Measurements from ENCODE around the gene ANO7.

Gene ANO7

DNA sequence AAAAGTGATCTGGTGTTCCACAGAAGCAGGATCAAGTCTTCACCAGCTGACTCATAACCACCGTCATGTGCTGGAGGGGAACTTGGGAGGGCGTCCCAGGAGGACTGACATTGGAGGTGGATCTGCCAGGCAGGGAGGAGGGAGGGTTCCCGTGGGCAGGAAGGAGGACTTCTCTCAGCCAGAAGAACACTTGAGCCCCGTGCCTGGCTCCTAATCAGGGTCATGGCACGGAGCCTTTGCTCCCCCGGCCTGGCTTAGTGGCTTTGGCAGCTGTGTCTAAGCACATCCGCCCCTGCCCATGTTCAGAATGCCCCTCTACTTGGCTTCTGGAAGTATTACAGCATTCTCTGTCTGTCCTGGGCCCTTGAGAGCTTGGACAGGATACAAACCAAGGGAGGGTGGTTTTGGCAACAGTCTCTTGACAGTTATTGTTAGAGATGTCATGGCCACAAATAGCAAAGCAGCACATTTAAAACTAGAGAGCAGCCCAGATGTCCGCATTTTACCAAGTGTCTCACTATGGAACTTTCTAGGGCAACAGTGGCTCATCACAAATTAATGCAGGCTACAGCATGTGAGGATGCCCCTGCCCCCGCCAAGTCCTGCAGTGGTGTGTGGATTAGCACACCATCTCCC is 26.7 kb upstream of the ANO7 start:
- Mint-ChIP-seq H3K9me3 (no peaks in the 10 kb centered on the region), H3K4me3 (no peak overlapping the region), H3K27ac (ENCODE audit: low read depth) (no peak overlapping the region), H3K27me3 (no peaks in the 10 kb centered on the region), H3K36me3 (ENCODE audit: insufficient read depth) (peaks cover 38% of the 10 kb centered on the region), H3K4me1 (peaks cover 16% of the 10 kb centered on the region)
- DNase-seq (ENCODE audit: low spot score in 2 of 2) (no peak), ATAC-seq (replicated peaks; ENCODE audit: extremely low read depth, poor library complexity, severe bottlenecking) (no peak)

DNA sequence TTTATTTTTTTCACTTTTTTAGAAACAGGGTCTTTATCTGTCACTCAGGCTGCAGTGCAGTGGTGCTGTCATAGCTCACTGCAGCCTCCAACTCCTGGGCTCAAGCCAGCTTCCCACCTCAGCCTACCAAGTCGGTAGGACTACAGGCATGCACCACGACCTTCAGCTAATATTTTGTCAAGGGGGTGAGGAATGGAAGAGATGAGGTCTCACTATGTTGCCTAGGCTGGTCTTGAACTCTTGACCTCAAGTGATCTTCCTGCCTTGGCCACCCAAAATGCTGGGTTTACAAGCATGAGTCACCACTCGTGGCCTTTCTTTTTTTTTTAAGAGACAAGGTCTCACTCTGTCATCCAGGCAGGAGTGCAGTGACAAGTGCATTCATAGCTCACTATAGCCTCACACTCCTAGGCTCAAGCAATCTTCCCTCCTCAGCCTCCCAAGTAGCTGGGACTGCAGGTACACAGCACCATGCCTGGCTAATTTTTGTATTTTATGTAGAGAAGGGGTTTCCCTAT is 24.8 kb upstream of the ANO7 start:
- ATAC-seq (replicated peaks; ENCODE audit: extremely low read depth, poor library complexity, severe bottlenecking) (no peak), DNase-seq (ENCODE audit: low spot score in 2 of 2) (no peak)
- Mint-ChIP-seq H3K4me1 (peaks cover 6% of the 10 kb centered on the region), H3K4me3 (no peak overlapping the region), H3K9me3 (no peaks in the 10 kb centered on the region), H3K36me3 (ENCODE audit: insufficient read depth) (peaks cover 44% of the 10 kb centered on the region), H3K27me3 (no peaks in the 10 kb centered on the region), H3K27ac (ENCODE audit: low read depth) (no peak overlapping the region)

DNA sequence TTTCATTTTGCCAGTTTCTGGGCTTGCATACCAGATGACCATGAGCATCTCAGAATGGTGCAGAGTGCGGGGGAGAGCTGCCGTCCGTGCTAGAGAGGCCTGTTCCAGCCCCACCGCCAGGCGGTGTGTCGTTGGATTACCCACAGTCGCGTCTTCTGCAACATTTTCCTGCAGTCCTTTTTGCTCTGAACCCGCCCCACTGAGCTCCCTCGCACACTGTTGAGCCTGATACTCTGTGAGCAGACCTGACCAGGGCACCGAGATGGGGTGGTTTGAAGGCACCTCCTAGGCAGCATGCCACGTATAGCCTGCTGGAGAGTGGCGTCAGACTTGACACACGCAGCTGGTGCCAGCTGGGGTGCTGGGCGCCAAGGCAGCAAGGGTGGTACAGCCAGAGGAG is 20.1 kb upstream of the ANO7 start:
- H3K36me3 Mint-ChIP-seq (ENCODE audit: insufficient read depth): peaks cover 53% of the 10 kb centered on the region
- H3K4me1 Mint-ChIP-seq: no peaks in the 10 kb centered on the region
- ATAC-seq (replicated peaks; ENCODE audit: extremely low read depth, poor library complexity, severe bottlenecking): no peak
- peaks cover 8% of the 10 kb centered on the region for H3K9me3 Mint-ChIP-seq
- no peaks in the 10 kb centered on the region for H3K27me3 Mint-ChIP-seq
- DNase-seq (ENCODE audit: low spot score in 2 of 2): no peak
- H3K27ac Mint-ChIP-seq (ENCODE audit: low read depth): no peak overlapping the region
- H3K4me3 Mint-ChIP-seq: no peak overlapping the region

DNA sequence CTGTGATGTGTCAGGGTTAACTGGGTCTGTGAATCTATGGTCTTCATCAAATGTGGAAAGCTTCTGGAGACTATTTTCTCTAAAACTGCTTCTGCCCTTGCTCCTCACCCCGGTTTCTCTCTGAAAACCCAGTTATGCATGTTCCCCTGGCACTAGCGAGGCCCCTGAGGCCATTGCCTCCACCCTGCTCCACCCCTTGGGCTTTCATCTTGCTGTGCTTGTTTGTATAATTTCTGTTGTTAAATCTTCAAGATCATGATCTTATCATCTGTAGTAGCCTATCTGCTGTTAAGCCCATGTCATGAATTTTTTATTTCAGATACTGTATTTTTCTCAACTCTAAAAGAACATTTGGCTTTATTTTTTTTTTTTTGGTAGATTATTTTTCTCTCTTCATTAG is 14.9 kb upstream of the ANO7 start:
- H3K9me3 Mint-ChIP-seq: peaks cover 8% of the 10 kb centered on the region
- H3K4me3 Mint-ChIP-seq: no peak overlapping the region
- peaks cover 8% of the 10 kb centered on the region for H3K4me1 Mint-ChIP-seq
- DNase-seq (ENCODE audit: low spot score in 2 of 2) (no peak), ATAC-seq (replicated peaks; ENCODE audit: extremely low read depth, poor library complexity, severe bottlenecking) (no peak)
- peaks cover 47% of the 10 kb centered on the region for H3K36me3 Mint-ChIP-seq (ENCODE audit: insufficient read depth)
- no peaks in the 10 kb centered on the region for H3K27me3 Mint-ChIP-seq
- peak overlapping the region; percentile 44 for H3K27ac Mint-ChIP-seq (ENCODE audit: low read depth)

DNA sequence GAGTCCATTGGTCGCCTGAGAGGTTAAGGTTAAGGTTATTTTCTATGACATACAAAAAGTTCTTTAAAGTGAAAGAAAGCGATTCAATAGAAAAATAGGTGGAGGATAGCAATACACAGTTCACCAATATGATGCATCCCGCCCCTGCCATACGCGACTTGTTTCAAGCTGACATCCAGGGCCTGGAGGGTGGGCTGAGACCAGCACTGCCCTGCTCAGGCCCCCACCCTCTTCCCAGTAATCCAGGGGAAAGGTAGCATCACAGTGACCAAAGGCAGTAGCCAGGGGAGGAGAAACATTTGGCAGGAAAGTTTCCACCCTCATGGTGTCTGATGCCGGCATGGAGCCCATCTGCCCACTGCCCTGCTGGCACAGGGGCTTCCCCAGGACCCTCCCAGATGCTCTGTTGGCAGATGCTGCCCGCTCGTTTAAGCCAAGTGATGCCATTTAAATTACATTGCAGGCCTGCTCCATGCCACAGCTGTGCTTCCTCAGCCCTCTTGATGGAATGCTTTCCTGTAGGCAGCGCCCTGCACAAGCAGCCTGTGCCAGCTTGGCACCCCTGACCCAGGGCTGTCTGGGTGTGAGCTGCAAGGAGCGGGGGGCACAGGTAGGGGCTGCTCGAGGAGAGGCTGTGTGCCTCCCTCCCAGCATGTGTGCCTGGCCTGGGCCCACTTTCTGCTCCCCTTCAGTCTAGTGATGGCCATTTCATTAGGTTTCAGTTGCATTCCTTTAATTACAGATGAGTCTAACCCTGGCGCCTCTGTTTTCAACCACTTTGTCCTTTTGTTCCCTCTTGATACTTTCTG is 10.7 kb upstream of the ANO7 start:
- Mint-ChIP-seq H3K4me3 (no peak overlapping the region), H3K4me1 (peaks cover 8% of the 10 kb centered on the region), H3K27ac (ENCODE audit: low read depth) (no peak overlapping the region), H3K27me3 (no peaks in the 10 kb centered on the region), H3K36me3 (ENCODE audit: insufficient read depth) (peaks cover 48% of the 10 kb centered on the region), H3K9me3 (no peaks in the 10 kb centered on the region)
- ATAC-seq (replicated peaks; ENCODE audit: extremely low read depth, poor library complexity, severe bottlenecking) (no peak), DNase-seq (ENCODE audit: low spot score in 2 of 2) (no peak)

DNA sequence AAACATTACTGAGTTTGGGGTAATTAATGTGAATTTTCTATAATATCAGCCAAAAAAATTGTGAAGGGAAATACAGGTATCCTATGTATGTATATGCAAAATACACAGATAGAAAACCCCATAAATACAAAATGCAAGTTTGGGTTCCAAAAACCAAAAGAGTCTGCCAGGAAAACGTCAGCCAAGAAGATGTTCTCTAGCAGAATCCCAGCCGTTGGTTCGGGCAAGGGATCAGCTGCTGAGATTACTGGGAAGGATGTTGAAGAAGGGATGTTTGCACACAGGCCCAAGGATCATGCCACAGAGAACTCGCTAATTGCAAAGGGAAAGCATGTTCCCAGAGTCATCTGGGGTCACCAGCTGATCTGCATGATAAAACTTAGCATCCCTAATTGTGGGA is 9.5 kb upstream of the ANO7 start:
- H3K27me3 Mint-ChIP-seq: no peaks in the 10 kb centered on the region
- peaks cover 47% of the 10 kb centered on the region for H3K36me3 Mint-ChIP-seq (ENCODE audit: insufficient read depth)
- no peak overlapping the region for H3K4me3 Mint-ChIP-seq
- H3K4me1 Mint-ChIP-seq: peaks cover 6% of the 10 kb centered on the region
- H3K27ac Mint-ChIP-seq (ENCODE audit: low read depth): no peak overlapping the region
- ATAC-seq (replicated peaks; ENCODE audit: extremely low read depth, poor library complexity, severe bottlenecking) (no peak), DNase-seq (ENCODE audit: low spot score in 2 of 2) (no peak)
- no peaks in the 10 kb centered on the region for H3K9me3 Mint-ChIP-seq

DNA sequence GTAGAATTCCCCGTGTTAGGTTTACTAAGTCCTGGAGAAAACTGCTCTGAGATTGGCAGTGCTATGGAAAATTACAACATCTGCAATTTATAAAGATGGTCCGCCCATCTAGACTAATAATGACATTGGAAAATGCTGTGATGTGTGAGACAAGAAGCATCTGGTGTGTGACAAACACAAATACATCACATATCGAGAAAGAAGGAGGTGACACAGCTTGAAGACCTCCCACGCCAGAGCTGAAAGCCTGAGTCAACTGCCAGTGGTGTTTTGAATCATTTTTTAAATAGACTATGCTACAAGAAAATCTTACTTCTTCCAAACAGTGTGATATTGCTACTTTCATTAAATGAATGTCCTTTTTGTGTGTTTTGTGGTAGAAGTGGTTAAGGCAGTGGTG is 8.6 kb upstream of the ANO7 start:
- Mint-ChIP-seq H3K36me3 (ENCODE audit: insufficient read depth) (peaks cover 39% of the 10 kb centered on the region), H3K4me3 (no peak overlapping the region), H3K4me1 (no peaks in the 10 kb centered on the region), H3K27ac (ENCODE audit: low read depth) (no peak overlapping the region), H3K9me3 (no peaks in the 10 kb centered on the region), H3K27me3 (no peaks in the 10 kb centered on the region)
- DNase-seq (ENCODE audit: low spot score in 2 of 2): no peak
- no peak for ATAC-seq (replicated peaks; ENCODE audit: extremely low read depth, poor library complexity, severe bottlenecking)

DNA sequence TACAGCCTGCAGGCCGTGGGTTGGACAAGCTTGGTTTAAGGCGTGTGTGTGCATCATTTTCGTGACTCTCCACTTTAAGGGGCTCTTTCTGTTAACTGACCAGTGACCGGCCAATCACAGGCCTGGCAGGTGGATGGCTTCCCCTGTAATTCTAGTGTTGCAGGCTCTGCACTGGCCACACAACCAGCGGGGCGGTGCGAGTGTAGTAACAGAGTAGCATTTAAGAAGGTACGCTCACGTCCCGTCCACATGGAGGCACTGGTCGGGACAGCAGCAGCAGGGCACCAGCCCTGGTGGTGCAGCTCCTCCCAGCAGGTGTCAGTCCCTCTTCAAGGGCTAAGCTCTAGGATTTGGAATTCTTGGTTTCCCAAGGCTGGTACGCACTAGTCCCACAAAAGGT is 8.0 kb upstream of the ANO7 start:
- Mint-ChIP-seq H3K4me1 (no peaks in the 10 kb centered on the region), H3K9me3 (no peaks in the 10 kb centered on the region), H3K27ac (ENCODE audit: low read depth) (no peak overlapping the region), H3K4me3 (no peak overlapping the region), H3K36me3 (ENCODE audit: insufficient read depth) (peaks cover 36% of the 10 kb centered on the region), H3K27me3 (no peaks in the 10 kb centered on the region)
- DNase-seq (ENCODE audit: low spot score in 2 of 2): no peak
- ATAC-seq (replicated peaks; ENCODE audit: extremely low read depth, poor library complexity, severe bottlenecking): no peak

DNA sequence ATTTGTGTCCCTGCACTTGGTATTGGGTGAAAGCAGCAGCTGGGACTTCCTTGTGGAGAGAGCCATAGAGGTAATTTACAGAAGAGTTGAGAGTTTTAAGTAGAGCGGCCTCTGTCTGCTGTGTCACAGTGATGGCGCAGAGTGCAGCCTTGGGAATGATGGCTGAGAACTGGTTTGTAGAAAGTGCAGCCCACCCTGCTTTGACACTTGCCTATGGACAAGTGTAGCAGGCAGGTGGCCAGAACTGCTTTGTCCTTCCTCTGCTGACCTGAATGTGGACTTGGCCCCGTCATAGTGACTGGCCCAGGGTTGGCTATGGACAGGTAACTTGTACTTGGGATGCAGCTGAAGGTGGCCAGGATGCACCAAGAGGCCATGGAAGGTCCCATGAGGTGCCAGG is 6.4 kb upstream of the ANO7 start:
- Mint-ChIP-seq H3K4me3 (no peak overlapping the region), H3K9me3 (no peaks in the 10 kb centered on the region), H3K36me3 (ENCODE audit: insufficient read depth) (peaks cover 32% of the 10 kb centered on the region), H3K27ac (ENCODE audit: low read depth) (no peak overlapping the region), H3K4me1 (no peaks in the 10 kb centered on the region), H3K27me3 (no peaks in the 10 kb centered on the region)
- ATAC-seq (replicated peaks; ENCODE audit: extremely low read depth, poor library complexity, severe bottlenecking): no peak
- no peak for DNase-seq (ENCODE audit: low spot score in 2 of 2)

DNA sequence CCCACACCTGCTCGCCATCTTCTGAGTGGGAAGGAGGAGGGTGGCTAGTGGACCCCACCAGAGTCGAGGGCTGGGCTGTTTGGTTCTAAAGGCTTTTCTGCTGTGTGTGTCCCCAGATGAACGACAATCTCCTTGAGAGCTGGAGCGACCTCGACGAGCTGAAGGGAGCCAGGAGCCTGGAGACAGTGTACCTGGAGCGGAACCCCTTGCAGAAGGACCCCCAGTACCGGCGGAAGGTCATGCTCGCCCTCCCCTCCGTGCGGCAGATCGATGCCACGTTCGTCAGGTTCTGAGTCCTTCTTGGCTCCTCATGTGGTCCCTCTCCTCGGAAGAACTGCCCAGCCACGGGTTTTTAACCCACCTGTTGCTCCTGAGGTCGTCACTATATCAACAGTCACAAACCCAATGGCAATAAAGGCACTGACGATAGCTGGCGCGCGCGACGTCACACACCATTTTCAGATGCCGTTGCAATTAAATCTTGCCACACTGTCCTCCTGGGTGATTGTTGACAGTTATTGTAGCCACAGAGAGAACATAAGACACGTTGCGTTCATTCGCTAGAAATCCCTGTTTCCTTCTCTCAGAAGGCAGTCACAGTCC is 5.8 kb upstream of the ANO7 start:
- DNase-seq (ENCODE audit: low spot score in 2 of 2): no peak
- Mint-ChIP-seq H3K36me3 (ENCODE audit: insufficient read depth) (peaks cover 32% of the 10 kb centered on the region), H3K9me3 (no peaks in the 10 kb centered on the region), H3K27me3 (no peaks in the 10 kb centered on the region), H3K27ac (ENCODE audit: low read depth) (no peak overlapping the region), H3K4me1 (no peaks in the 10 kb centered on the region), H3K4me3 (no peak overlapping the region)
- no peak for ATAC-seq (replicated peaks; ENCODE audit: extremely low read depth, poor library complexity, severe bottlenecking)

DNA sequence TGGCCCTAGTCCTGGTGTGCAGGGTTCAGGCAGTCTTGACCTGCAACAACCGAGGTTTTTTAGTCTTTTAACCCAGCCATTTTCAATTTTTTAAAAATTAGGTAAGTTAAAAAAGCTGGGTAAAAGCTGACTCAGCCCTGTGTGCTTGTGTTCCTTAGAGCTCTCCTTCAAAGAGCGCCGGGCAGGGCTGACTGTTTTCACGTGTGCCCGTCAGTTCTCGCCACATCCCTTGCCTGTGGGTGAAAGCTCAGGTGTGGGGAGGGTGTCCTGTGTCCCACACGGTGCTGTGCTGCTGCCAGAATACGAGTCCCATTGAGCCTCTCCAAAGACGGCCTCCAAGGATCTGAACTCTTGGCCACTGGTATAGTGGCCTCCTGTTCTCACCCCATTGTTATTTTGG is 5.3 kb upstream of the ANO7 start:
- no peaks in the 10 kb centered on the region for H3K27me3 Mint-ChIP-seq
- no peaks in the 10 kb centered on the region for H3K4me1 Mint-ChIP-seq
- ATAC-seq (replicated peaks; ENCODE audit: extremely low read depth, poor library complexity, severe bottlenecking): no peak
- no peak for DNase-seq (ENCODE audit: low spot score in 2 of 2)
- H3K27ac Mint-ChIP-seq (ENCODE audit: low read depth): no peak overlapping the region
- peaks cover 27% of the 10 kb centered on the region for H3K36me3 Mint-ChIP-seq (ENCODE audit: insufficient read depth)
- no peaks in the 10 kb centered on the region for H3K9me3 Mint-ChIP-seq
- H3K4me3 Mint-ChIP-seq: no peak overlapping the region

DNA sequence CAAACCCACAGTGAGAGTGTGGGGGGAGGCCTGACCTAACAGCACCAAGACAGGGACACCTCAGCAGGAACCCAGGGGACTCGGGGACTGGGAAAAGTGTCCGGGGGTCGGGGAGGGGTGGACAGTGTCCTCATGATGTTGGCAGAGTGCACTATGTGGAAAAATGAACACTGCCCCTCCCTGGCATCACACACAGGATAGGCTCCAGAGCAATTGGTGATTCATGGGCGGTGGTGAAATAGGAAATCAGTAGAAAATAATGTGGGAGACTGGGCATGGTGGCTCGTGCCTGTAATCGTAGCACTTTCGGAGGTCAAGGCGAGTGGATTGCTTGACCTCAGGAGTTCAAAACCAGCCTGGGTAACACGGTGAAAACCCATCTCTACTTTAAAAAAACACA is 3.6 kb upstream of the ANO7 start:
- no peak overlapping the region for H3K27ac Mint-ChIP-seq (ENCODE audit: low read depth)
- no peak overlapping the region for H3K4me3 Mint-ChIP-seq
- DNase-seq (ENCODE audit: low spot score in 2 of 2) (no peak), ATAC-seq (replicated peaks; ENCODE audit: extremely low read depth, poor library complexity, severe bottlenecking) (no peak)
- H3K27me3 Mint-ChIP-seq: no peaks in the 10 kb centered on the region
- peaks cover 15% of the 10 kb centered on the region for H3K36me3 Mint-ChIP-seq (ENCODE audit: insufficient read depth)
- H3K9me3 Mint-ChIP-seq: no peaks in the 10 kb centered on the region
- H3K4me1 Mint-ChIP-seq: no peaks in the 10 kb centered on the region

DNA sequence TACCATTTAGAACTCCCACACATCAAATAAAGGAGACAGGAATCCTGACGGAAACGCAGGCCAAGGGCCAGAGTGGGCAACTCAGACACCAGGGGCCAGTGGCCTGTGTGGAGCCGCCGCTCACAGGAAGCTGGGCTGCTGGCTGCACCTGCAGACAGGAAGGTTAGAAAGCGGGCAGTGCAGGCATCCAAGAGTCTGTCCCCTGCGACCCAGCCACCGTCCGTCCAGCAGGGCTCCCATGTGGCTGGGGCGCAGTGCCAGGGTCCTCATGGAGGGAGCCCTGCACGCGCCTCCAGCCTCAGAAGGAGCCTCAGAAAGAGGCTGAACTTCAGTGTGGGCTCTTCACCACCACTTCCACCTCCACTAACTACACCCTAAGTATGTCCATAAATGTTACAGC is 2.5 kb upstream of the ANO7 start:
- H3K36me3 Mint-ChIP-seq (ENCODE audit: insufficient read depth): peaks cover 9% of the 10 kb centered on the region
- no peak overlapping the region for H3K27ac Mint-ChIP-seq (ENCODE audit: low read depth)
- H3K4me3 Mint-ChIP-seq: no peak overlapping the region
- H3K4me1 Mint-ChIP-seq: no peaks in the 10 kb centered on the region
- no peak for DNase-seq (ENCODE audit: low spot score in 2 of 2)
- no peaks in the 10 kb centered on the region for H3K27me3 Mint-ChIP-seq
- no peak for ATAC-seq (replicated peaks; ENCODE audit: extremely low read depth, poor library complexity, severe bottlenecking)
- H3K9me3 Mint-ChIP-seq: no peaks in the 10 kb centered on the region
